Bronchial epithelial cell (primary cell): ENCODE results near the gene KCTD13. TPM values are rescaled to one million over a fixed set of nuclear protein-coding genes. Genes with fewer than 3 reads are reported as not detected.

Experiments used
- DNase-seq: peaks from one replicate; pipeline ENCODE4 v3.0.0-alpha.2; 2010; ENCODE audit warnings: low read depth
- FAIRE-seq: peaks from 2 replicates; lab custom pipeline; 2011; peaks lifted over from hg19 to GRCh38; lab: Jason Lieb, UNC
- H3K27me3 ChIP-seq: 2 replicates; pipeline ENCODE4 v1.5.1; 2011; ENCODE audit warnings: low read length; ENCODE audit not compliant: control insufficient read depth, insufficient read depth
- H3K36me3 ChIP-seq: 2 replicates; pipeline ENCODE4 v1.5.1; 2011; ENCODE audit warnings: low read length; ENCODE audit not compliant: control insufficient read depth, insufficient read depth
- H3K4me3 ChIP-seq: 2 replicates; pipeline ENCODE4 v1.5.1; 2011; ENCODE audit warnings: mild to moderate bottlenecking, low read depth, low read length, control low read depth
- total RNA-seq: library from RNA; depleted of rRNA; stranded (reverse); fragments of >200 nt; gene quantifications from 2 replicates; pipeline ENCODE4 v1.2.1, GENCODE V29; 2014
- TF ChIP-seq, protein P1 (sequence below): IDR thresholded peaks from 2 replicates; pipeline ENCODE4 v1.5.1; 2011; ENCODE audit warnings: mild to moderate bottlenecking, moderate library complexity, low read length, control low read depth, inconsistent platforms; ENCODE audit not compliant: insufficient read depth, severe bottlenecking

The KCTD13 gene
- total RNA-seq, 1 donor from 2014 or later, result 8.2 TPM

DNA sequence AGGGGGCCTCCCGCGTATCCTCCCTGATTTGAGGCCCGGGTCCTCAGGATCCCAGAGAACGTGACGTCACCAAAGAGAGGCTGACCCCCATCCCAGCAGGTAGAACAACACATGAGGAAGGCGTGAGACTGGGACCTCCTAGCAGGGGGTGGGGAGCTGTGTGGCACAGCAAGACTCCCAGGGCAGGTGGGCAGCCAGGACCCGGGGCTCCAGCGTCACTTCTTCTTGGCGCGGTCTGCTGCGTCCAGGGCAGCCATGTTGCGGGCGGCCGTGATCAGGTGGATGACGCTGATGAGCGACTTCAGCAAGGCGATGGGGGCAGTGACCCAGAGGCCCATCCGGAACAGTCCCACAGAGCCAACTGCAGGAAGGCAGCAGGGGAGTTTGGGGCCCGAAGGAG lies 67.1 kb downstream of the KCTD13 start:
- DNase-seq (no peak), FAIRE-seq (no peak)

DNA sequence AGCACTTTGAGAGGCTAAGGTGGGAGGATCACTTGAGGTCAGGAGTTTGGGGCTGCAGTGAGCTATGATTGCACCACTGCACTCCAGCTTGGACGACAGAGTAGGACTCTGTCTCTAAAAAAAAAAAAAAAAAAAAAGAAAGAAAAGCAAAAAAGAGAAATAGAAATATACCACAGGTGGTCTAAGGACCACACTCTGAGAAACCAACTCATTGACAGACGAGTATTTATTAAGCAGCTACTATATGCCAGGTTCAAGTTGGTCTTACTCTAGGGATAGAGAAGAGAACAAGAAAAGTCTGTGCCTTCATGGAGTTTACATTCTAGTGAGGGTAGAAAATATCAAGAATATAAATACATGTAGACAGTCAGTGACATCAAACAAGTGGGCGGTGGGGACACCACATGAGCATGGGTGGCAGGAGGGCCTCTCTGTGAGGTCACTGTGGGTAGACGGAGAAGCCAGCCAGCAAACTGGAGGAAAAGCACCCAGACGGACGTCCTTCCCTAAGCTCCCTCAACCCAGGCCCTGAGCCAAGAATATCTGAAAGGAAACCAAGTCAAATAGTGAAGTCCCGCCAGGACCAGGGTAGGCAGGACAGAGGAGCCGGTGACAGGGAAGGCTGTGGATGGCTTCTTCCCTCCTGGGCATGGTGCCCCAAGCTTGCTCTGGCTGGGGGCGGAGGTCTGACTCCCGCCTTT lies 67.7 kb downstream of the KCTD13 start:
- Histone ChIP-seq H3K27me3 (no peaks in the 10 kb centered on the region), H3K36me3 (peaks cover 12% of the 10 kb centered on the region), H3K4me3 (no peak overlapping the region)
- TF ChIP-seq, protein P1, sequence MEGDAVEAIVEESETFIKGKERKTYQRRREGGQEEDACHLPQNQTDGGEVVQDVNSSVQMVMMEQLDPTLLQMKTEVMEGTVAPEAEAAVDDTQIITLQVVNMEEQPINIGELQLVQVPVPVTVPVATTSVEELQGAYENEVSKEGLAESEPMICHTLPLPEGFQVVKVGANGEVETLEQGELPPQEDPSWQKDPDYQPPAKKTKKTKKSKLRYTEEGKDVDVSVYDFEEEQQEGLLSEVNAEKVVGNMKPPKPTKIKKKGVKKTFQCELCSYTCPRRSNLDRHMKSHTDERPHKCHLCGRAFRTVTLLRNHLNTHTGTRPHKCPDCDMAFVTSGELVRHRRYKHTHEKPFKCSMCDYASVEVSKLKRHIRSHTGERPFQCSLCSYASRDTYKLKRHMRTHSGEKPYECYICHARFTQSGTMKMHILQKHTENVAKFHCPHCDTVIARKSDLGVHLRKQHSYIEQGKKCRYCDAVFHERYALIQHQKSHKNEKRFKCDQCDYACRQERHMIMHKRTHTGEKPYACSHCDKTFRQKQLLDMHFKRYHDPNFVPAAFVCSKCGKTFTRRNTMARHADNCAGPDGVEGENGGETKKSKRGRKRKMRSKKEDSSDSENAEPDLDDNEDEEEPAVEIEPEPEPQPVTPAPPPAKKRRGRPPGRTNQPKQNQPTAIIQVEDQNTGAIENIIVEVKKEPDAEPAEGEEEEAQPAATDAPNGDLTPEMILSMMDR, result no peak
- DNase-seq (no peak), FAIRE-seq (no peak)

More for the DNA sequence above, 67.1 kb downstream of the KCTD13 start:
- TF ChIP-seq, protein P1, result no peak
- Histone ChIP-seq H3K36me3 (peaks cover 12% of the 10 kb centered on the region), H3K4me3 (no peak overlapping the region), H3K27me3 (no peaks in the 10 kb centered on the region)

DNA sequence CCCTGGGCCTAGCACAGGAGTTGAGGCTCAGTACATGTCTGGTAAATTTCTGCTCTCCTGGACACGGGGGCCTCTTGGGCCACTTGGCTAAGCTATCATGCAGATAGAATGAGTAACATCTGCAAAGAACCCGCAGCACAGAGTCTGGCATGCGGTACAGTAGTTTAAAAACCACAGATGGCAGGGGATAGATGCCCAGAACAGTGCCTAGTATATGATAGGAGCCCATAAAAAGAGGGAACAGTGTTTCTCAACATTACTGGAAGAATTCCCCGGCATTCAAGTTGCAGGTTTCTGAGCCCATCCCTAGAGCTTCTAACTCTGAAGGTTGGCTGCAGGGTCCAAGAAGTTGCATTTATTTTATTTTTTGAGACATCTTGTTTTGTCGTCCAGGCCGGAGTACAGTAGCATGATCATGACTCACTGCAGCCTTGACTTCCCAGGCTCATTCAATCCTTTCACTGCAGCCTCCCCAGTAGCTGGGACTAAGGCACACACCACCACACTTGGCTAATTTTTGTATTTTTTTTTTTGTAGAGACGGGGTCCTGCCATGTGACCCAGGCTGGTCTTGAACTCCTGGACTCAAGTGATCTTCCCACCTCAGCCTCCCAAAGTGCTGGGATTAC lies 68.8 kb downstream of the KCTD13 start:
- no peak overlapping the region for H3K4me3 ChIP-seq
- peaks cover 12% of the 10 kb centered on the region for H3K36me3 ChIP-seq
- no peaks in the 10 kb centered on the region for H3K27me3 ChIP-seq
- no peak for DNase-seq
- TF ChIP-seq, protein P1, result no peak
- FAIRE-seq, result no peak

Other genes starting within 250 kb of the KCTD13 start
- under 0.01 and 0.79 TPM in 2 replicates for gene QPRT, start 247.0 kb downstream of the KCTD13 start, total RNA-seq
- not detected in 2 replicates for gene C16orf54, start 180.2 kb downstream of the KCTD13 start, total RNA-seq
- not detected in 2 replicates for gene ZG16, start 148.0 kb downstream of the KCTD13 start, total RNA-seq
- gene KIF22, start 135.5 kb downstream of the KCTD13 start, total RNA-seq, result 11.3 and 12.0 TPM in 2 replicates
- 125 and 168 TPM in 2 replicates for gene MAZ, start 119.7 kb downstream of the KCTD13 start, total RNA-seq
- not detected in 2 replicates for gene PRRT2, start 114.0 kb downstream of the KCTD13 start, total RNA-seq
- gene PAGR1, start 110.1 kb downstream of the KCTD13 start, total RNA-seq, result 15.2 and 24.7 TPM in 2 replicates
- gene MVP, start 105.8 kb downstream of the KCTD13 start, total RNA-seq, result 87.1 and 118 TPM in 2 replicates
- 46.1 and 53.2 TPM in 2 replicates for gene CDIPT, start 63.0 kb downstream of the KCTD13 start, total RNA-seq
- 1.8 and 2.9 TPM in 2 replicates for gene SEZ6L2, start 26.7 kb downstream of the KCTD13 start, total RNA-seq
- 1.2 and 2.4 TPM in 2 replicates for gene ASPHD1, start 25.7 kb downstream of the KCTD13 start, total RNA-seq
- 49.8 and 66.1 TPM in 2 replicates for gene TMEM219, start 35.9 kb upstream of the KCTD13 start, total RNA-seq
- 24.7 and 28.7 TPM in 2 replicates for gene TAOK2, start 47.6 kb upstream of the KCTD13 start, total RNA-seq
- gene HIRIP3, start 69.4 kb upstream of the KCTD13 start, total RNA-seq, result 6.0 and 6.8 TPM in 2 replicates
- gene INO80E, start 70.0 kb upstream of the KCTD13 start, total RNA-seq, result 15.1 and 22.6 TPM in 2 replicates
- not detected in 2 replicates for gene DOC2A, start 84.8 kb upstream of the KCTD13 start, total RNA-seq
- not detected in 2 replicates for gene C16orf92, start 97.0 kb upstream of the KCTD13 start, total RNA-seq
- gene TLCD3B, start 105.0 kb upstream of the KCTD13 start, total RNA-seq, result not detected in 2 replicates
- 496 and 527 TPM in 2 replicates for gene ALDOA, start 139.5 kb upstream of the KCTD13 start, total RNA-seq
- 249 and 310 TPM in 2 replicates for gene PPP4C, start 149.8 kb upstream of the KCTD13 start, total RNA-seq
- gene TBX6, start 165.7 kb upstream of the KCTD13 start, total RNA-seq, result 0.26 and 0.90 TPM in 2 replicates
- 3.7 and 7.4 TPM in 2 replicates for gene YPEL3, start 170.0 kb upstream of the KCTD13 start, total RNA-seq
- 7.1 and 20.7 TPM in 2 replicates for gene GDPD3, start 187.3 kb upstream of the KCTD13 start, total RNA-seq
- gene MAPK3, start 197.0 kb upstream of the KCTD13 start, total RNA-seq, result 7.4 and 13.4 TPM in 2 replicates